H9 (cell line): ENCODE data around the gene JAG1. TPM values are rescaled to one million over a fixed set of nuclear protein-coding genes. Genes with fewer than 3 reads are reported as not detected.

Experiments used
- DNase-seq: peaks from one replicate; pipeline ENCODE4 v3.0.0-alpha.2; 2017
- H2AFZ ChIP-seq: one replicate; pipeline ENCODE4 v1.6.1; 2013; ENCODE audit warnings: mild to moderate bottlenecking, low read length, control low read depth, moderate library complexity
- H2AK5ac ChIP-seq: 2 replicates; pipeline ENCODE4 v1.6.1; 2013; ENCODE audit warnings: low read length, control low read depth, mixed read lengths; ENCODE audit not compliant: insufficient read length
- H2BK120ac ChIP-seq: one replicate; pipeline ENCODE4 v1.6.1; 2013; ENCODE audit warnings: low read depth, mild to moderate bottlenecking, low read length, control low read depth, inconsistent platforms; ENCODE audit not compliant: poor library complexity, severe bottlenecking
- H2BK12ac ChIP-seq: 2 replicates; pipeline ENCODE4 v1.6.1; 2013; ENCODE audit warnings: low read length, control low read depth, mixed read lengths, low read depth; ENCODE audit not compliant: insufficient read length
- H2BK15ac ChIP-seq: 2 replicates; pipeline ENCODE4 v1.6.1; 2013; ENCODE audit warnings: low read depth, low read length, control low read depth
- H2BK20ac ChIP-seq: one replicate; pipeline ENCODE4 v1.6.1; 2013; ENCODE audit warnings: low read depth, mild to moderate bottlenecking, low read length, control low read depth, inconsistent platforms; ENCODE audit not compliant: poor library complexity, severe bottlenecking
- H2BK5ac ChIP-seq: 2 replicates; pipeline ENCODE4 v1.6.1; 2013; ENCODE audit warnings: low read length, control low read depth, mixed read lengths; ENCODE audit not compliant: insufficient read length
- H3K14ac ChIP-seq: 2 replicates; pipeline ENCODE4 v1.6.1; 2013; ENCODE audit warnings: low read length, control low read depth; ENCODE audit not compliant: insufficient read depth
- H3K18ac ChIP-seq: 2 replicates; pipeline ENCODE4 v1.6.1; 2013; ENCODE audit warnings: low read depth, mild to moderate bottlenecking, mixed read lengths, low read length, control low read depth; ENCODE audit not compliant: insufficient read length
- H3K23ac ChIP-seq: 2 replicates; pipeline ENCODE4 v1.6.1; 2013; ENCODE audit warnings: low read length, control low read depth, mixed read lengths, low read depth; ENCODE audit not compliant: insufficient read length
- H3K23me2 ChIP-seq: 2 replicates; pipeline ENCODE4 v1.6.1; 2013; ENCODE audit warnings: low read depth, mild to moderate bottlenecking, mixed read lengths, low read length, control low read depth; ENCODE audit not compliant: insufficient read length, poor library complexity, severe bottlenecking
- H3K27ac ChIP-seq: 2 replicates; pipeline ENCODE4 v1.5.1; 2013; ENCODE audit warnings: low read length, control low read depth, mixed read lengths, low read depth; ENCODE audit not compliant: insufficient read length
- H3K27me3 ChIP-seq: 2 replicates; pipeline ENCODE4 v1.6.1; 2013; ENCODE audit warnings: low read length, control low read depth, inconsistent platforms; ENCODE audit not compliant: insufficient read depth
- H3K4ac ChIP-seq: 2 replicates; pipeline ENCODE4 v1.6.1; 2013; ENCODE audit warnings: low read depth, mild to moderate bottlenecking, control low read depth, inconsistent platforms, low read length, moderate library complexity
- H3K4me1 ChIP-seq: 2 replicates; pipeline ENCODE4 v1.6.1; 2013; ENCODE audit warnings: low read length, control low read depth, inconsistent platforms; ENCODE audit not compliant: insufficient read depth
- H3K4me2 ChIP-seq: 2 replicates; pipeline ENCODE4 v1.6.1; 2013; ENCODE audit warnings: low read length, control low read depth, mixed read lengths; ENCODE audit not compliant: insufficient read length, insufficient read depth
- H3K56ac ChIP-seq: 2 replicates; pipeline ENCODE4 v1.6.1; 2013; ENCODE audit warnings: low read depth, mild to moderate bottlenecking, mixed read lengths, low read length, control low read depth; ENCODE audit not compliant: insufficient read length
- H3K79me1 ChIP-seq: 2 replicates; pipeline ENCODE4 v1.6.1; 2013; ENCODE audit warnings: low read depth, mild to moderate bottlenecking, moderate library complexity, low read length, control low read depth, inconsistent platforms; ENCODE audit not compliant: insufficient read depth, poor library complexity, severe bottlenecking
- H3K79me2 ChIP-seq: 2 replicates; pipeline ENCODE4 v1.6.1; 2013; ENCODE audit warnings: low read length, control low read depth, inconsistent platforms; ENCODE audit not compliant: insufficient read depth
- H3K9ac ChIP-seq: 2 replicates; pipeline ENCODE4 v1.6.1; 2013; ENCODE audit warnings: low read length, control low read depth, mixed read lengths; ENCODE audit not compliant: insufficient read length; ENCODE audit errors: extremely low read depth
- H3K9me3 ChIP-seq: one replicate; pipeline ENCODE4 v1.6.1; 2013; ENCODE audit warnings: low read depth, low read length, inconsistent platforms; ENCODE audit not compliant: control insufficient read depth
- H3T11ph ChIP-seq: one replicate; pipeline ENCODE4 v1.6.1; 2013; ENCODE audit warnings: mild to moderate bottlenecking, low read length, control low read depth, inconsistent platforms
- H4K20me1 ChIP-seq: one replicate; pipeline ENCODE4 v1.6.1; 2013; ENCODE audit not compliant: control insufficient read depth, insufficient read length, insufficient read depth
- H4K5ac ChIP-seq: 2 replicates; pipeline ENCODE4 v1.6.1; 2013; ENCODE audit warnings: low read depth, mild to moderate bottlenecking, mixed read lengths, low read length, control low read depth; ENCODE audit not compliant: insufficient read length
- H4K8ac ChIP-seq: replicated peaks from 2 replicates; pipeline ENCODE4 v1.6.1; 2013; ENCODE audit warnings: low read length, control low read depth, mixed read lengths, low read depth; ENCODE audit not compliant: insufficient read length
- H4K91ac ChIP-seq: 2 replicates; pipeline ENCODE4 v1.6.1; 2013; ENCODE audit warnings: low read depth, mild to moderate bottlenecking, moderate library complexity, mixed read lengths, low read length, control low read depth; ENCODE audit not compliant: insufficient read length
- H3K27ac Mint-ChIP-seq, 3 experiments: 2 replicates in 2 of 3; 3 replicates in 1 of 3; pipeline ENCODE4 v1.8.0; 2020 to 2021; ENCODE audit warnings: mixed read lengths in 3 of 3, mild to moderate bottlenecking in 1 of 3, moderate library complexity in 1 of 3
- H3K27me3 Mint-ChIP-seq: 2 replicates; pipeline ENCODE4 v1.8.0; 2021; ENCODE audit warnings: low read depth, mild to moderate bottlenecking, moderate library complexity, mixed read lengths
- H3K36me3 Mint-ChIP-seq, 3 experiments: 2 replicates in 2 of 3; 3 replicates in 1 of 3; pipeline ENCODE4 v1.8.0; 2020 to 2021; ENCODE audit warnings: low read depth in 3 of 3, mixed read lengths in 3 of 3; ENCODE audit not compliant: insufficient read depth in 1 of 3
- H3K4me1 Mint-ChIP-seq, 2 experiments: 2 replicates each; pipeline ENCODE4 v1.8.0; 2020; ENCODE audit warnings: mixed read lengths in 2 of 2
- H3K4me3 Mint-ChIP-seq, 2 experiments: 2 replicates in 1 of 2; 3 replicates in 1 of 2; pipeline ENCODE4 v1.8.0; 2020 to 2021; ENCODE audit warnings: mild to moderate bottlenecking in 2 of 2, mixed read lengths in 2 of 2, moderate library complexity in 1 of 2
- H3K9me3 Mint-ChIP-seq, 2 experiments: 2 replicates in 1 of 2; 3 replicates in 1 of 2; pipeline ENCODE4 v1.8.0; 2020; ENCODE audit warnings: mild to moderate bottlenecking in 2 of 2, mixed read lengths in 2 of 2, moderate library complexity in 1 of 2
- WGBS: extraction: QIAGEN DNeasy Blood & Tissue Kit; methylation state at CpG from one replicate; pipeline ENCODE4 v1.1.7; 2013; ENCODE audit warnings: missing lambda C conversion rate, low lambda C conversion rate, mixed read lengths; ENCODE audit not compliant: insufficient read length; ENCODE audit errors: extremely low coverage; 5-methylcytosine and 5-hydroxymethylcytosine counted together
- total RNA-seq: library from RNA; stranded (reverse); gene quantifications from 2 replicates; pipeline ENCODE4 v1.2.1, GENCODE V29; 2021
- TF ChIP-seq, protein P1 (sequence below): fragments of 200-600 bp; sonication (generic); conservative IDR thresholded peaks from 3 replicates; pipeline ENCODE4 v1.8.0; 2021; ENCODE audit warnings: antibody characterized with exemption, mild to moderate bottlenecking

Gene JAG1
- total RNA-seq, 1 experiment from 2014 or later, result 58.1 TPM

DNA sequence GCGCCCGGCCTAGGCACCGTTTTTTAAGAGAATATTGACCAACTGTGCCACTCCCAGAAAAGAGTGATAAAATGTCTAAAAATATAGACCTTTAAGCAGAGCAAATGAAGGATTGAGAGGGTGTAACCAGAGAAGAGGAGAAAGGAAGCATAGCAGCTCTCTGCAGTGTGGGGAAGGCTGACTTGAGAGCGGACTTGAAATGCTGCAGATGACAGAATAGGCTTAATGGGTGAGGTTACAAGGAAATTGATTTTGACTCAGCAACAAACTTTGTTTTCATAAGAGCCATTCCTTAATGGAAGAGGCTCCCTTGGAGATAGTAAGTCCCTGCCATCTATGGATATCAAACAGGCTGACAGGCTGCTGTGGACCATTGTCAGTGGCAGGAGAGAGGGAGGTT lies 7.7 kb upstream of the JAG1 start:
- no peaks in the 10 kb centered on the region for H3K27me3 Mint-ChIP-seq
- H3K4me1 Mint-ChIP-seq, result peaks cover 2 to 7% of the 10 kb centered on the region in 2 experiments
- H3K27ac Mint-ChIP-seq, result no peak overlapping the region

More for the DNA sequence above, 7.7 kb upstream of the JAG1 start:
- H2BK20ac ChIP-seq, result no peak overlapping the region
- no peaks in the 10 kb centered on the region; the same call in 1 of the 2 replicates for H3K4me1 ChIP-seq
- no peak overlapping the region for H3K14ac ChIP-seq
- no peak overlapping the region for H2AFZ ChIP-seq
- H4K91ac ChIP-seq, result no peak overlapping the region
- H4K8ac ChIP-seq, result no peak overlapping the region
- no peak overlapping the region for H2AK5ac ChIP-seq
- H3K56ac ChIP-seq, result no peak overlapping the region
- no peak overlapping the region for H3K4me3 Mint-ChIP-seq
- H2BK120ac ChIP-seq, result no peak overlapping the region
- H3K18ac ChIP-seq, result no peak overlapping the region
- H3K4me2 ChIP-seq, result no peak overlapping the region
- no peak overlapping the region for H3T11ph ChIP-seq
- no peak overlapping the region for H2BK5ac ChIP-seq
- H2BK12ac ChIP-seq, result no peak overlapping the region
- no peak overlapping the region for H3K9ac ChIP-seq
- no peaks in the 10 kb centered on the region for H4K20me1 ChIP-seq
- no peaks in the 10 kb centered on the region for H3K27me3 ChIP-seq
- WGBS, result no CpG with 5 or more reads among the region's 4 CpGs
- no peak overlapping the region for H4K5ac ChIP-seq
- H3K36me3 Mint-ChIP-seq, result no peaks in the 10 kb centered on the region; a peak in 1 of 7 replicates
- no peaks in the 10 kb centered on the region for H3K23me2 ChIP-seq
- H3K9me3 Mint-ChIP-seq, result no peaks in the 10 kb centered on the region; a peak in 1 of 5 replicates
- no peak for DNase-seq
- no peak overlapping the region for H3K27ac ChIP-seq
- no peaks in the 10 kb centered on the region for H3K79me1 ChIP-seq
- H3K9me3 ChIP-seq, result no peaks in the 10 kb centered on the region
- TF ChIP-seq, protein P1, sequence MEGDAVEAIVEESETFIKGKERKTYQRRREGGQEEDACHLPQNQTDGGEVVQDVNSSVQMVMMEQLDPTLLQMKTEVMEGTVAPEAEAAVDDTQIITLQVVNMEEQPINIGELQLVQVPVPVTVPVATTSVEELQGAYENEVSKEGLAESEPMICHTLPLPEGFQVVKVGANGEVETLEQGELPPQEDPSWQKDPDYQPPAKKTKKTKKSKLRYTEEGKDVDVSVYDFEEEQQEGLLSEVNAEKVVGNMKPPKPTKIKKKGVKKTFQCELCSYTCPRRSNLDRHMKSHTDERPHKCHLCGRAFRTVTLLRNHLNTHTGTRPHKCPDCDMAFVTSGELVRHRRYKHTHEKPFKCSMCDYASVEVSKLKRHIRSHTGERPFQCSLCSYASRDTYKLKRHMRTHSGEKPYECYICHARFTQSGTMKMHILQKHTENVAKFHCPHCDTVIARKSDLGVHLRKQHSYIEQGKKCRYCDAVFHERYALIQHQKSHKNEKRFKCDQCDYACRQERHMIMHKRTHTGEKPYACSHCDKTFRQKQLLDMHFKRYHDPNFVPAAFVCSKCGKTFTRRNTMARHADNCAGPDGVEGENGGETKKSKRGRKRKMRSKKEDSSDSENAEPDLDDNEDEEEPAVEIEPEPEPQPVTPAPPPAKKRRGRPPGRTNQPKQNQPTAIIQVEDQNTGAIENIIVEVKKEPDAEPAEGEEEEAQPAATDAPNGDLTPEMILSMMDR, result no peak
- no peak overlapping the region for H3K4ac ChIP-seq
- H3K79me2 ChIP-seq, result no peaks in the 10 kb centered on the region
- H2BK15ac ChIP-seq, result no peak overlapping the region
- no peak overlapping the region for H3K23ac ChIP-seq
